Gastroesophageal sphincter (tissue), 3 donors: ENCODE results near the gene RPRD2.

Experiments
- CTCF ChIP-seq, 4 experiments: fragments of 200-600 bp in 2 of 4; fragments of 450-650 bp in 2 of 4; sonication (generic) in 1 of 4; IDR thresholded peaks; one replicate each; pipeline ENCODE4 v1.5.1; 2017 to 2019; ENCODE audit warnings: antibody characterized with exemption in 4 of 4, mild to moderate bottlenecking in 2 of 4, moderate library complexity in 2 of 4
- EP300 ChIP-seq: sonication (generic); formaldehyde crosslinking; IDR thresholded peaks from one replicate; pipeline ENCODE4 v1.6.1; 2017; ENCODE audit warnings: antibody characterized with exemption, mild to moderate bottlenecking
- POLR2AphosphoS5 ChIP-seq: sonication (generic); formaldehyde crosslinking; IDR thresholded peaks from one replicate; pipeline ENCODE4 v1.6.1; 2017; ENCODE audit warnings: antibody characterized with exemption

GRCh38 chr1:150371110-150371509 lies 7.2 kb downstream of the RPRD2 start:
- TF ChIP-seq POLR2AphosphoS5 (no peak), EP300 (no peak), CTCF (IDR thresholded peaks at IDR 0.05) (no peak)
